H9 (cell line): ENCODE measurements around the gene SIK2. TPM values are rescaled to one million over a fixed set of nuclear protein-coding genes. Genes with fewer than 3 reads are reported as not detected.

ENCODE experiments used
- DNase-seq: peaks from one replicate; pipeline ENCODE4 v3.0.0-alpha.2; 2017
- H2AFZ ChIP-seq: one replicate; pipeline ENCODE4 v1.6.1; 2013; ENCODE audit warnings: mild to moderate bottlenecking, low read length, control low read depth, moderate library complexity
- H2AK5ac ChIP-seq: 2 replicates; pipeline ENCODE4 v1.6.1; 2013; ENCODE audit warnings: low read length, control low read depth, mixed read lengths; ENCODE audit not compliant: insufficient read length
- H2BK120ac ChIP-seq: one replicate; pipeline ENCODE4 v1.6.1; 2013; ENCODE audit warnings: low read depth, mild to moderate bottlenecking, low read length, control low read depth, inconsistent platforms; ENCODE audit not compliant: poor library complexity, severe bottlenecking
- H2BK12ac ChIP-seq: 2 replicates; pipeline ENCODE4 v1.6.1; 2013; ENCODE audit warnings: low read length, control low read depth, mixed read lengths, low read depth; ENCODE audit not compliant: insufficient read length
- H2BK15ac ChIP-seq: 2 replicates; pipeline ENCODE4 v1.6.1; 2013; ENCODE audit warnings: low read depth, low read length, control low read depth
- H2BK20ac ChIP-seq: one replicate; pipeline ENCODE4 v1.6.1; 2013; ENCODE audit warnings: low read depth, mild to moderate bottlenecking, low read length, control low read depth, inconsistent platforms; ENCODE audit not compliant: poor library complexity, severe bottlenecking
- H2BK5ac ChIP-seq: 2 replicates; pipeline ENCODE4 v1.6.1; 2013; ENCODE audit warnings: low read length, control low read depth, mixed read lengths; ENCODE audit not compliant: insufficient read length
- H3K14ac ChIP-seq: 2 replicates; pipeline ENCODE4 v1.6.1; 2013; ENCODE audit warnings: low read length, control low read depth; ENCODE audit not compliant: insufficient read depth
- H3K18ac ChIP-seq: 2 replicates; pipeline ENCODE4 v1.6.1; 2013; ENCODE audit warnings: low read depth, mild to moderate bottlenecking, mixed read lengths, low read length, control low read depth; ENCODE audit not compliant: insufficient read length
- H3K23ac ChIP-seq: 2 replicates; pipeline ENCODE4 v1.6.1; 2013; ENCODE audit warnings: low read length, control low read depth, mixed read lengths, low read depth; ENCODE audit not compliant: insufficient read length
- H3K23me2 ChIP-seq: 2 replicates; pipeline ENCODE4 v1.6.1; 2013; ENCODE audit warnings: low read depth, mild to moderate bottlenecking, mixed read lengths, low read length, control low read depth; ENCODE audit not compliant: insufficient read length, poor library complexity, severe bottlenecking
- H3K27ac ChIP-seq: 2 replicates; pipeline ENCODE4 v1.5.1; 2013; ENCODE audit warnings: low read length, control low read depth, mixed read lengths, low read depth; ENCODE audit not compliant: insufficient read length
- H3K27me3 ChIP-seq: 2 replicates; pipeline ENCODE4 v1.6.1; 2013; ENCODE audit warnings: low read length, control low read depth, inconsistent platforms; ENCODE audit not compliant: insufficient read depth
- H3K4ac ChIP-seq: 2 replicates; pipeline ENCODE4 v1.6.1; 2013; ENCODE audit warnings: low read depth, mild to moderate bottlenecking, control low read depth, inconsistent platforms, low read length, moderate library complexity
- H3K4me1 ChIP-seq: 2 replicates; pipeline ENCODE4 v1.6.1; 2013; ENCODE audit warnings: low read length, control low read depth, inconsistent platforms; ENCODE audit not compliant: insufficient read depth
- H3K4me2 ChIP-seq: 2 replicates; pipeline ENCODE4 v1.6.1; 2013; ENCODE audit warnings: low read length, control low read depth, mixed read lengths; ENCODE audit not compliant: insufficient read length, insufficient read depth
- H3K56ac ChIP-seq: 2 replicates; pipeline ENCODE4 v1.6.1; 2013; ENCODE audit warnings: low read depth, mild to moderate bottlenecking, mixed read lengths, low read length, control low read depth; ENCODE audit not compliant: insufficient read length
- H3K79me1 ChIP-seq: 2 replicates; pipeline ENCODE4 v1.6.1; 2013; ENCODE audit warnings: low read depth, mild to moderate bottlenecking, moderate library complexity, low read length, control low read depth, inconsistent platforms; ENCODE audit not compliant: insufficient read depth, poor library complexity, severe bottlenecking
- H3K79me2 ChIP-seq: 2 replicates; pipeline ENCODE4 v1.6.1; 2013; ENCODE audit warnings: low read length, control low read depth, inconsistent platforms; ENCODE audit not compliant: insufficient read depth
- H3K9ac ChIP-seq: 2 replicates; pipeline ENCODE4 v1.6.1; 2013; ENCODE audit warnings: low read length, control low read depth, mixed read lengths; ENCODE audit not compliant: insufficient read length; ENCODE audit errors: extremely low read depth
- H3K9me3 ChIP-seq: one replicate; pipeline ENCODE4 v1.6.1; 2013; ENCODE audit warnings: low read depth, low read length, inconsistent platforms; ENCODE audit not compliant: control insufficient read depth
- H3T11ph ChIP-seq: one replicate; pipeline ENCODE4 v1.6.1; 2013; ENCODE audit warnings: mild to moderate bottlenecking, low read length, control low read depth, inconsistent platforms
- H4K20me1 ChIP-seq: one replicate; pipeline ENCODE4 v1.6.1; 2013; ENCODE audit not compliant: control insufficient read depth, insufficient read length, insufficient read depth
- H4K5ac ChIP-seq: 2 replicates; pipeline ENCODE4 v1.6.1; 2013; ENCODE audit warnings: low read depth, mild to moderate bottlenecking, mixed read lengths, low read length, control low read depth; ENCODE audit not compliant: insufficient read length
- H4K8ac ChIP-seq: replicated peaks from 2 replicates; pipeline ENCODE4 v1.6.1; 2013; ENCODE audit warnings: low read length, control low read depth, mixed read lengths, low read depth; ENCODE audit not compliant: insufficient read length
- H4K91ac ChIP-seq: 2 replicates; pipeline ENCODE4 v1.6.1; 2013; ENCODE audit warnings: low read depth, mild to moderate bottlenecking, moderate library complexity, mixed read lengths, low read length, control low read depth; ENCODE audit not compliant: insufficient read length
- H3K27ac Mint-ChIP-seq, 3 experiments: 2 replicates in 2 of 3; 3 replicates in 1 of 3; pipeline ENCODE4 v1.8.0; 2020 to 2021; ENCODE audit warnings: mixed read lengths in 3 of 3, mild to moderate bottlenecking in 1 of 3, moderate library complexity in 1 of 3
- H3K27me3 Mint-ChIP-seq: 2 replicates; pipeline ENCODE4 v1.8.0; 2021; ENCODE audit warnings: low read depth, mild to moderate bottlenecking, moderate library complexity, mixed read lengths
- H3K36me3 Mint-ChIP-seq, 3 experiments: 2 replicates in 2 of 3; 3 replicates in 1 of 3; pipeline ENCODE4 v1.8.0; 2020 to 2021; ENCODE audit warnings: low read depth in 3 of 3, mixed read lengths in 3 of 3; ENCODE audit not compliant: insufficient read depth in 1 of 3
- H3K4me1 Mint-ChIP-seq, 2 experiments: 2 replicates each; pipeline ENCODE4 v1.8.0; 2020; ENCODE audit warnings: mixed read lengths in 2 of 2
- H3K4me3 Mint-ChIP-seq, 2 experiments: 2 replicates in 1 of 2; 3 replicates in 1 of 2; pipeline ENCODE4 v1.8.0; 2020 to 2021; ENCODE audit warnings: mild to moderate bottlenecking in 2 of 2, mixed read lengths in 2 of 2, moderate library complexity in 1 of 2
- H3K9me3 Mint-ChIP-seq, 2 experiments: 2 replicates in 1 of 2; 3 replicates in 1 of 2; pipeline ENCODE4 v1.8.0; 2020; ENCODE audit warnings: mild to moderate bottlenecking in 2 of 2, mixed read lengths in 2 of 2, moderate library complexity in 1 of 2
- CTCF ChIP-seq: fragments of 200-600 bp; sonication (generic); conservative IDR thresholded peaks from 3 replicates; pipeline ENCODE4 v1.8.0; 2021; ENCODE audit warnings: antibody characterized with exemption, mild to moderate bottlenecking
- WGBS: extraction: QIAGEN DNeasy Blood & Tissue Kit; methylation state at CpG from one replicate; pipeline ENCODE4 v1.1.7; 2013; ENCODE audit warnings: missing lambda C conversion rate, low lambda C conversion rate, mixed read lengths; ENCODE audit not compliant: insufficient read length; ENCODE audit errors: extremely low coverage; 5-methylcytosine and 5-hydroxymethylcytosine counted together
- total RNA-seq: library from RNA; stranded (reverse); gene quantifications from 2 replicates; pipeline ENCODE4 v1.2.1, GENCODE V29; 2021

The SIK2 gene
- total RNA-seq, 1 experiment from 2014 or later, result 7.5 TPM

- Histone ChIP-seq H3K18ac (no peak overlapping the region), H3K79me2 (no peaks in the 10 kb centered on the region), H4K20me1 (no peaks in the 10 kb centered on the region), H4K5ac (no peak overlapping the region), H3K9ac (no peak overlapping the region), H3K56ac (no peak overlapping the region), H3K4me2 (no peak overlapping the region), H2BK15ac (no peak overlapping the region), H2BK20ac (no peak overlapping the region), H3K79me1 (no peaks in the 10 kb centered on the region), H2AK5ac (no peak overlapping the region), H3K9me3 (no peaks in the 10 kb centered on the region), H2BK5ac (no peak overlapping the region), H3K23me2 (no peaks in the 10 kb centered on the region), H2AFZ (no peak overlapping the region), H2BK12ac (no peak overlapping the region), H3K27ac (no peak overlapping the region), H3K4me1 (no peaks in the 10 kb centered on the region), H3K27me3 (no peaks in the 10 kb centered on the region), H4K91ac (no peak overlapping the region), H3T11ph (no peak overlapping the region), H3K4ac (no peak overlapping the region), H3K14ac (no peak overlapping the region), H3K23ac (no peak overlapping the region), H4K8ac (no peak overlapping the region), H2BK120ac (no peak overlapping the region)
- H3K36me3 Mint-ChIP-seq, result peaks cover 41 to 79% (median 60%) of the 10 kb centered on the region in 3 experiments; a peak in 6 of 7 replicates
- H3K27ac Mint-ChIP-seq, result no peak overlapping the region
- no peak for TF ChIP-seq CTCF
- H3K4me3 Mint-ChIP-seq, result no peak overlapping the region
- no peaks in the 10 kb centered on the region for H3K27me3 Mint-ChIP-seq
- WGBS, result no CpG with 5 or more reads among the region's 6 CpGs
- H3K4me1 Mint-ChIP-seq, result no peaks in the 10 kb centered on the region
- H3K9me3 Mint-ChIP-seq, result no peaks in the 10 kb centered on the region
- no peak for DNase-seq
These were observed 143.7 kb downstream of the SIK2 start for GRCh38 chr11:111745719-111746504.
